CD14-positive monocyte (primary cell): ENCODE data around the gene NAA35. TPM values are rescaled to one million over a fixed set of nuclear protein-coding genes. Genes with fewer than 3 reads are reported as not detected.

ENCODE experiments used
- DNase-seq, 3 donors: peaks; one replicate each; pipeline ENCODE4 v3.0.0-alpha.2; 2011 to 2022
- H2AFZ ChIP-seq: 2 replicates; pipeline ENCODE4 v1.6.0; 2012; ENCODE audit warnings: mild to moderate bottlenecking, low read depth, low read length, inconsistent platforms; ENCODE audit not compliant: insufficient read depth, poor library complexity, severe bottlenecking
- H3K27ac ChIP-seq, 2 donors: 1 replicate in 1 of 2; 2 replicates in 1 of 2; pipeline ENCODE4 v1.5.1; 2012 to 2013; ENCODE audit warnings: low read length in 2 of 2, control low read depth in 1 of 2, inconsistent platforms in 1 of 2, low read depth in 1 of 2, mild to moderate bottlenecking in 1 of 2
- H3K27me3 ChIP-seq, 2 donors: one replicate each; pipeline versions ENCODE4 v1.6.0 to v1.6.1; 2011 to 2013; ENCODE audit warnings: low read length in 2 of 2; ENCODE audit not compliant: control insufficient read depth in 2 of 2, insufficient read depth in 2 of 2
- H3K36me3 ChIP-seq, 2 donors: replicated peaks in 1 of 2; 1 replicate in 1 of 2; 2 replicates in 1 of 2; pipeline versions ENCODE4 v1.5.1 to v1.6.1; 2012 to 2013; ENCODE audit warnings: low read length in 2 of 2, control low read depth in 1 of 2, inconsistent platforms in 1 of 2, mild to moderate bottlenecking in 1 of 2; ENCODE audit not compliant: insufficient read depth in 2 of 2, control insufficient read depth in 1 of 2
- H3K4me1 ChIP-seq, 2 donors: 1 replicate in 1 of 2; 2 replicates in 1 of 2; pipeline versions ENCODE4 v1.5.1 to v1.6.1; 2012 to 2013; ENCODE audit warnings: low read length in 2 of 2, control low read depth in 1 of 2, inconsistent platforms in 1 of 2, mild to moderate bottlenecking in 1 of 2, moderate library complexity in 1 of 2; ENCODE audit not compliant: insufficient read depth in 2 of 2, control insufficient read depth in 1 of 2
- H3K4me2 ChIP-seq: replicated peaks from 2 replicates; pipeline ENCODE3; 2012; ENCODE audit warnings: low read length, moderate library complexity, mild to moderate bottlenecking; ENCODE audit not compliant: poor library complexity, severe bottlenecking; ENCODE audit errors: extremely low read depth
- H3K4me3 ChIP-seq, 3 experiments: fragments of 200-600 bp in 1 of 3; sonication (generic) in 1 of 3; replicated peaks in 1 of 3; 1 replicate in 2 of 3; 2 replicates in 1 of 3; pipeline ENCODE4 v1.5.1; 2011 to 2013; ENCODE audit warnings: low read length in 3 of 3, mild to moderate bottlenecking in 3 of 3, control low read depth in 2 of 3, low read depth in 2 of 3, inconsistent platforms in 1 of 3, moderate library complexity in 1 of 3
- H3K79me2 ChIP-seq: 2 replicates; pipeline ENCODE4 v1.6.0; 2012; ENCODE audit warnings: mild to moderate bottlenecking, control low read depth, inconsistent platforms, low read length, moderate library complexity; ENCODE audit not compliant: insufficient read depth
- H3K9ac ChIP-seq: 2 replicates; pipeline ENCODE4 v1.6.0; 2017; ENCODE audit warnings: low read length, mild to moderate bottlenecking; ENCODE audit not compliant: insufficient read depth, poor library complexity, severe bottlenecking
- H3K9me3 ChIP-seq, 2 donors: replicated peaks in 1 of 2; 1 replicate in 1 of 2; 2 replicates in 1 of 2; pipeline versions ENCODE4 v1.5.1 to v1.6.1; 2012 to 2013; ENCODE audit warnings: low read length in 2 of 2, control low read depth in 1 of 2; ENCODE audit not compliant: control insufficient read depth in 1 of 2, insufficient read depth in 1 of 2
- H4K20me1 ChIP-seq: 2 replicates; pipeline ENCODE4 v1.6.0; 2012; ENCODE audit warnings: mild to moderate bottlenecking, low read length, control low read depth, moderate library complexity; ENCODE audit not compliant: insufficient read depth
- H3K27ac Mint-ChIP-seq, 7 donors: one replicate each; pipeline ENCODE4 v1.8.0; 2020; ENCODE audit warnings: mild to moderate bottlenecking in 7 of 7, mixed read lengths in 7 of 7, moderate library complexity in 6 of 7, inconsistent platforms in 2 of 7
- H3K27me3 Mint-ChIP-seq, 3 donors: one replicate each; pipeline ENCODE4 v1.8.0; 2021 to 2022; ENCODE audit warnings: low read depth in 3 of 3, mild to moderate bottlenecking in 3 of 3, mixed read lengths in 3 of 3, moderate library complexity in 3 of 3, inconsistent platforms in 1 of 3
- H3K36me3 Mint-ChIP-seq, 2 donors: one replicate each; pipeline ENCODE4 v1.8.0; 2020; ENCODE audit warnings: mixed read lengths in 2 of 2, inconsistent platforms in 1 of 2, mild to moderate bottlenecking in 1 of 2
- H3K4me1 Mint-ChIP-seq: one replicate; pipeline ENCODE4 v1.8.0; 2020; ENCODE audit warnings: mild to moderate bottlenecking, mixed read lengths
- H3K4me3 Mint-ChIP-seq, 2 donors: one replicate each; pipeline ENCODE4 v1.8.0; 2020; ENCODE audit warnings: mild to moderate bottlenecking in 2 of 2, mixed read lengths in 2 of 2, moderate library complexity in 1 of 2
- H3K9me3 Mint-ChIP-seq, 7 donors: one replicate each; pipeline ENCODE4 v1.8.0; 2020 to 2022; ENCODE audit warnings: mixed read lengths in 7 of 7, mild to moderate bottlenecking in 6 of 7, moderate library complexity in 6 of 7, inconsistent platforms in 2 of 7
- CTCF ChIP-seq: fragments of 200-600 bp; IDR thresholded peaks from one replicate; pipeline ENCODE4 v1.8.0; 2022; ENCODE audit warnings: antibody characterized with exemption, mild to moderate bottlenecking
- WGBS: methylation state at CpG from one replicate; pipeline ENCODE4 v1.1.5; 2013; ENCODE audit warnings: missing lambda C conversion rate; ENCODE audit not compliant: insufficient coverage; 5-methylcytosine and 5-hydroxymethylcytosine counted together
- intact Hi-C, 2 donors: fragments of 100-400 bp; cut with micrococcal nuclease; formaldehyde crosslinking; loops; one replicate each; pipeline versions ENCODE4 v1.15.0 to v1.15.1; 2023
- polyA plus RNA-seq, 3 donors: library from polyadenylated mRNA; depleted of rRNA in 1 of 3; unstranded in 2 of 3; stranded (reverse) in 1 of 3; fragments of 300-500 nt in 2 of 3; fragments of >200 nt in 1 of 3; fragmentation: Illumina TruSeq in 2 of 3; gene quantifications; 1 replicate in 2 of 3; 2 replicates in 1 of 3; pipeline ENCODE4 v1.2.3, GENCODE V29; 2012 to 2021

NAA35 gene
- polyA plus RNA-seq, 3 donors = 4.4 to 8.7 (median 5.6) TPM

- TF ChIP-seq CTCF = no peak
- H3K79me2 ChIP-seq = no peaks in the 10 kb centered on the region
- H3K9ac ChIP-seq = no peak overlapping the region
- 96% methylated on average over 12 of the region's 15 CpGs for WGBS
- H3K27me3 Mint-ChIP-seq = peaks cover 0 to 2% (median 0%) of the 10 kb centered on the region in 3 donors
- no peaks in the 10 kb centered on the region for H4K20me1 ChIP-seq
- H3K4me1 ChIP-seq = no peaks in the 10 kb centered on the region
- intact Hi-C loops = no loop called here
- H2AFZ ChIP-seq = no peak overlapping the region
- peaks cover 0 to 1% (median 0%) of the 10 kb centered on the region in 7 donors for H3K9me3 Mint-ChIP-seq
- no peak overlapping the region for H3K4me3 Mint-ChIP-seq
- H3K4me2 ChIP-seq = no peak overlapping the region
- H3K36me3 Mint-ChIP-seq = peaks cover 47 to 64% of the 10 kb centered on the region in 2 donors
- H3K4me1 Mint-ChIP-seq = no peaks in the 10 kb centered on the region
- no peak overlapping the region for H3K27ac ChIP-seq
- no peak overlapping the region for H3K27ac Mint-ChIP-seq
- no peak for DNase-seq
- H3K27me3 ChIP-seq = no peaks in the 10 kb centered on the region
- H3K36me3 ChIP-seq = peaks cover 19 to 35% of the 10 kb centered on the region in 2 donors
- no peak overlapping the region for H3K4me3 ChIP-seq
- H3K9me3 ChIP-seq = no peaks in the 10 kb centered on the region
Measured at GRCh38 chr9:86035827-86036440, 95.0 kb downstream of the NAA35 start.

DNA sequence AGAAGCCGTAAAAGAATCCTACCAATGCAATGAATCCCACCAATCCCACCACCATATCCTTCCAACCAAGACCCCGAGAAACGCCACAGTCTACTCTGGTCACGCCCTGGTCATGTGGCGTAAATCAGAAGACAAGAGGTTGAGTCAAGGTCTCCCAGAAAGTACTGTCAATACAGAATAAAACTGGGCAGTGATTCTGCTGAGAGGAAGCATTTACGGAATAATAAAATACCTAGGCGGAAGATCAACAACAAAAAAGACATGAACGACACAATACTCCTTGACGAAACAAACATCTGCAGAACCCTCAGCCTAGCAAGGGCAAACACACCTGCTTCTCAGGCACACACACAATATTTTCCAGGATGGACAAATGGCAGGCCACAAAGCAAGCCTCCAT, 95.6 kb downstream of the NAA35 start:
- no peaks in the 10 kb centered on the region for H3K4me1 ChIP-seq
- no peak for TF ChIP-seq CTCF
- H2AFZ ChIP-seq = no peak overlapping the region
- intact Hi-C loops = no loop called here
- no peaks in the 10 kb centered on the region for H4K20me1 ChIP-seq
- no peak overlapping the region for H3K4me3 ChIP-seq
- WGBS = 100% methylated on average over 4 of the region's 9 CpGs
- H3K27ac ChIP-seq = no peak overlapping the region
- no peak overlapping the region for H3K4me2 ChIP-seq
- H3K27ac Mint-ChIP-seq = no peak overlapping the region
- peaks cover 19 to 33% of the 10 kb centered on the region in 2 donors for H3K36me3 ChIP-seq
- no peaks in the 10 kb centered on the region for H3K79me2 ChIP-seq
- H3K9me3 ChIP-seq = no peaks in the 10 kb centered on the region
- H3K9me3 Mint-ChIP-seq = peaks cover 0 to 1% (median 0%) of the 10 kb centered on the region in 7 donors
- H3K27me3 Mint-ChIP-seq = peaks cover 0 to 2% (median 1%) of the 10 kb centered on the region in 3 donors
- DNase-seq = no peak
- no peak overlapping the region for H3K4me3 Mint-ChIP-seq
- no peaks in the 10 kb centered on the region for H3K4me1 Mint-ChIP-seq
- H3K36me3 Mint-ChIP-seq = peaks cover 43 to 59% of the 10 kb centered on the region in 2 donors
- no peak overlapping the region for H3K9ac ChIP-seq
- no peaks in the 10 kb centered on the region for H3K27me3 ChIP-seq
